GM18861 (cell line): Measurements from ENCODE around the gene FAM78A.
"Not testable (repeated sequence)": the region's sequence is repeated elsewhere in the genome, so short reads cannot be mapped to it uniquely, and the experiment has no call there.

Experiments used
- ATAC-seq: cut with Tn5 transposase; IDR thresholded peaks from one replicate; pipeline ENCODE4 v1.9.1; 2021; ENCODE audit not compliant: unreplicated experiment

FAM78A gene

GRCh38 chr9:131282688-131283422 is 6.5 kb upstream of the FAM78A start:
- no peak for ATAC-seq

GRCh38 chr9:131282175-131282574 is 5.9 kb upstream of the FAM78A start:
- ATAC-seq = no peak

- ATAC-seq = no peak
Measured at GRCh38 chr9:131281119-131281965, 5.0 kb upstream of the FAM78A start.

- no peak for ATAC-seq
Measured at GRCh38 chr9:131280660-131281059, 4.3 kb upstream of the FAM78A start.

- ATAC-seq = no peak
Measured at GRCh38 chr9:131279863-131280570, 3.7 kb upstream of the FAM78A start.

- no peak for ATAC-seq
Measured at GRCh38 chr9:131279196-131279862, 3.0 kb upstream of the FAM78A start.

- ATAC-seq = no peak
Measured at GRCh38 chr9:131278702-131279111, 2.4 kb upstream of the FAM78A start.

- ATAC-seq = no peak
Measured at GRCh38 chr9:131277910-131278701, 1.8 kb upstream of the FAM78A start.

- ATAC-seq = no peak
Measured at GRCh38 chr9:131277287-131277909, 1.1 kb upstream of the FAM78A start.

- ATAC-seq = no peak
Measured at GRCh38 chr9:131276891-131277286, 579 bp upstream of the FAM78A start.

- no peak for ATAC-seq
Measured at GRCh38 chr9:131275332-131276093, 797 bp downstream of the FAM78A start.

- ATAC-seq = no peak
Measured at GRCh38 chr9:131274674-131275331, 1.5 kb downstream of the FAM78A start.

- ATAC-seq = no peak
Measured at GRCh38 chr9:131273856-131274673, 2.2 kb downstream of the FAM78A start.

GRCh38 chr9:131273146-131273855 is 3.0 kb downstream of the FAM78A start:
- ATAC-seq = no peak

GRCh38 chr9:131272212-131272611 is 4.1 kb downstream of the FAM78A start:
- no peak for ATAC-seq

- no peak for ATAC-seq
Measured at GRCh38 chr9:131271506-131271931, 4.8 kb downstream of the FAM78A start.

GRCh38 chr9:131271016-131271273 is 5.4 kb downstream of the FAM78A start:
- not testable (repeated sequence) for ATAC-seq
